Measurements from ENCODE around the gene RGPD5. TPM values are rescaled to one million over a fixed set of nuclear protein-coding genes. Genes with fewer than 3 reads are reported as not detected.
"Not testable (repeated sequence)": the region's sequence is repeated elsewhere in the genome, so short reads cannot be mapped to it uniquely, and the experiment has no call there.

Gene RGPD5
- total RNA-seq, 4 donors from 2014 or later: 15.2 to 22.5 (median 16.9) TPM

DNA sequence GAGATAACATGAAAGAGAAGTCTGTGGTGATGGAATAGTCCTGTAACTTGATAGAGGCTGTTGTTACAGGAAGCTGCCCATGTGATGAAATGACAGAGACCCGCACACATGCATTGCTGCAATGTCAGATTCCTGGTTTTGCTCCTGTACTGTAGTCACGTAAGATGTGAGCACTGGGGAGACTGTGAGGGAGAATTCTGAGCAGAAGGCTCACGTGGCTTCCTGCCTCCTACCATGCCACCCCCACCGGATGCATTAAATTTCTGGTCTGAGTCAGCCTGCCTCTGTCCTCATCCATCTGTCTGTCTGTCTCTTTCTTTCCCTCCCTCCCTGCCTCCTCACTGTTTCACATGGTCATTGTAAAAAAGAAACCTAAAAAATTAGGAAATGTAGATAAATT, 102.1 kb downstream of the RGPD5 start:
- H3K4me3 ChIP-seq; H3K27ac ChIP-seq (replicated peaks in 1 of 4); H3K27me3 ChIP-seq; H3K4me1 ChIP-seq; DNase-seq (ENCODE audit: extremely low spot score); intact Hi-C loops (cut with DNase I); H3K9me3 ChIP-seq; H3K36me3 ChIP-seq: not testable (repeated sequence)
- WGBS: no CpG with 5 or more reads among the region's 4 CpGs

- H3K4me3 ChIP-seq; DNase-seq (ENCODE audit: extremely low spot score); H3K9me3 ChIP-seq; intact Hi-C loops (cut with DNase I); H3K36me3 ChIP-seq; H3K4me1 ChIP-seq; H3K27me3 ChIP-seq; H3K27ac ChIP-seq (replicated peaks in 1 of 4): not testable (repeated sequence)
- no CpG with 5 or more reads among the region's 8 CpGs for WGBS
Observed at GRCh38 chr2:109897769-109898461, 103.8 kb downstream of the RGPD5 start.

- H3K4me1 ChIP-seq; intact Hi-C loops (cut with DNase I); H3K27me3 ChIP-seq; H3K36me3 ChIP-seq; H3K9me3 ChIP-seq; H3K27ac ChIP-seq (replicated peaks in 1 of 4); H3K4me3 ChIP-seq; DNase-seq (ENCODE audit: extremely low spot score): not testable (repeated sequence)
- no CpG with 5 or more reads among the region's 28 CpGs for WGBS
Observed at GRCh38 chr2:109898462-109899336, 104.6 kb downstream of the RGPD5 start, which contains the start of gene LIMS3. TSS of gene LIMS3 (plus strand) at chr2:109898688. CDS start at chr2:109898729, 41 bp downstream.

DNA sequence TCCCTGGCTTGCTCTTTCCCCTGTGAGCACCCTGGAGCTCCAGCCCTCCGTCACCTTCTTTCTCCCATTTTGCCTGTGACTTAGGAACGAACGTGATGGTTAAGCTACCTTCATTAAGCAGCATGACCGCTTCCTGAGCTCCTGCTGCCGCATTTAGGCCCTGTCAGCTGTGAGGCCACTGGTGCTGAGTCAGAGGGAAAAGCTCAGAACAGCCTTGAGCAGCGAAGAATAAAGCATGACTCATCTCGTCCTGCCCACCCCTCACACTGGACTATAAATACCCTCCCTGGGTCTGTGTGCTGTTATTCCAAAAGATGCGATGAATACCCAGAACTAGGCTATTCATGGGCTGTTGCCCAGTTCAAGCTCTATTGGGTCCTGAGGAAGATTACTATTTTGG, 111.7 kb downstream of the RGPD5 start:
- H3K4me3 ChIP-seq; H3K4me1 ChIP-seq; H3K27ac ChIP-seq (replicated peaks in 1 of 4); H3K9me3 ChIP-seq; H3K27me3 ChIP-seq; intact Hi-C loops (cut with DNase I); DNase-seq (ENCODE audit: extremely low spot score); H3K36me3 ChIP-seq: not testable (repeated sequence)
- WGBS: no CpG with 5 or more reads among the region's 8 CpGs

Other genes starting within 250 kb of the RGPD5 start
- 100 to 1,000 TPM; 133 to 203 (median 159) TPM for gene SEPTIN10, start 180.3 kb upstream of the RGPD5 start, total RNA-seq
- 10 to 100 TPM; 24.1 to 56.8 (median 43.3) TPM for gene SOWAHC, start 179.9 kb upstream of the RGPD5 start, total RNA-seq
- gene LIMS3, start 104.4 kb downstream of the RGPD5 start, total RNA-seq: 1 to 10 TPM; 1.9 to 7.0 (median 3.6) TPM

Data from esophagus muscularis mucosa (tissue), 4 donors.